ENCODE data around the gene QSOX1. TPM values are rescaled to one million over a fixed set of nuclear protein-coding genes. Genes with fewer than 3 reads are reported as not detected.

The QSOX1 gene
- total RNA-seq, 2 donors from 2014 or later, result 395 to 450 TPM

- TF ChIP-seq CTCF (IDR thresholded peaks at IDR 0.05), result no peak
- H3K9me3 ChIP-seq, result no peaks in the 10 kb centered on the region
- no peak overlapping the region for H3K4me3 ChIP-seq
- H3K9ac ChIP-seq (ENCODE audit: low read depth in 2 of 2, low read length in 2 of 2), result no peak overlapping the region
- no peak overlapping the region for H3K27ac ChIP-seq
- H3K27me3 ChIP-seq, result no peaks in the 10 kb centered on the region
- no peaks in the 10 kb centered on the region for H3K4me1 ChIP-seq
- intact Hi-C loops (cut with DNase I), result no loop called here
- no peaks in the 10 kb centered on the region for H3K36me3 ChIP-seq
- no peak for DNase-seq
These were observed 62.3 kb downstream of the QSOX1 start for GRCh38 chr1:180217006-180217405.

- Histone ChIP-seq H3K4me3 (no peak overlapping the region), H3K9ac (ENCODE audit: low read depth in 2 of 2, low read length in 2 of 2) (no peak overlapping the region), H3K36me3 (no peaks in the 10 kb centered on the region), H3K27ac (no peak overlapping the region), H3K27me3 (no peaks in the 10 kb centered on the region), H3K9me3 (no peaks in the 10 kb centered on the region), H3K4me1 (no peaks in the 10 kb centered on the region)
- no peak for TF ChIP-seq CTCF (IDR thresholded peaks at IDR 0.05)
- DNase-seq, result no peak
- intact Hi-C loops (cut with DNase I), result no loop called here
These were observed 64.4 kb downstream of the QSOX1 start for GRCh38 chr1:180218806-180219765.

GRCh38 chr1:180219776-180220175, 65.1 kb downstream of the QSOX1 start:
- Histone ChIP-seq H3K27me3 (peaks cover 4% of the 10 kb centered on the region), H3K4me3 (no peak overlapping the region), H3K27ac (no peak overlapping the region), H3K9me3 (no peaks in the 10 kb centered on the region), H3K36me3 (no peaks in the 10 kb centered on the region), H3K4me1 (no peaks in the 10 kb centered on the region), H3K9ac (ENCODE audit: low read depth in 2 of 2, low read length in 2 of 2) (no peak overlapping the region)
- intact Hi-C loops (cut with DNase I), result no loop called here
- TF ChIP-seq CTCF (IDR thresholded peaks at IDR 0.05), result no peak
- no peak for DNase-seq

- no peak overlapping the region for H3K27ac ChIP-seq
- no peaks in the 10 kb centered on the region for H3K9me3 ChIP-seq
- no peaks in the 10 kb centered on the region for H3K4me1 ChIP-seq
- no peak overlapping the region for H3K4me3 ChIP-seq
- DNase-seq, result no peak
- H3K27me3 ChIP-seq, result peaks cover 6% of the 10 kb centered on the region
- TF ChIP-seq CTCF (IDR thresholded peaks at IDR 0.05), result no peak
- no peaks in the 10 kb centered on the region for H3K36me3 ChIP-seq
- intact Hi-C loops (cut with DNase I), result no loop called here
- no peak overlapping the region for H3K9ac ChIP-seq (ENCODE audit: low read depth in 2 of 2, low read length in 2 of 2)
These were observed 66.8 kb downstream of the QSOX1 start for GRCh38 chr1:180221462-180221861.

GRCh38 chr1:180224902-180225301, 70.2 kb downstream of the QSOX1 start:
- no peak for TF ChIP-seq CTCF (IDR thresholded peaks at IDR 0.05)
- H3K4me1 ChIP-seq, result no peaks in the 10 kb centered on the region
- no peak for DNase-seq
- no peak overlapping the region for H3K4me3 ChIP-seq
- no peak overlapping the region for H3K27ac ChIP-seq
- H3K9me3 ChIP-seq, result no peaks in the 10 kb centered on the region
- intact Hi-C loops (cut with DNase I), result no loop called here
- no peaks in the 10 kb centered on the region for H3K36me3 ChIP-seq
- no peak overlapping the region for H3K9ac ChIP-seq (ENCODE audit: low read depth in 2 of 2, low read length in 2 of 2)
- peaks cover 37% of the 10 kb centered on the region for H3K27me3 ChIP-seq
